HG03520 (cell line): Measurements from ENCODE around the gene MRPL49.
"Not testable (repeated sequence)": the region's sequence is repeated elsewhere in the genome, so short reads cannot be mapped to it uniquely, and the experiment has no call there.

Experiments used
- ATAC-seq: cut with Tn5 transposase; IDR thresholded peaks from one replicate; pipeline ENCODE4 v1.9.1; 2021; ENCODE audit warnings: mild to moderate bottlenecking, moderate library complexity; ENCODE audit not compliant: unreplicated experiment

MRPL49 gene

DNA sequence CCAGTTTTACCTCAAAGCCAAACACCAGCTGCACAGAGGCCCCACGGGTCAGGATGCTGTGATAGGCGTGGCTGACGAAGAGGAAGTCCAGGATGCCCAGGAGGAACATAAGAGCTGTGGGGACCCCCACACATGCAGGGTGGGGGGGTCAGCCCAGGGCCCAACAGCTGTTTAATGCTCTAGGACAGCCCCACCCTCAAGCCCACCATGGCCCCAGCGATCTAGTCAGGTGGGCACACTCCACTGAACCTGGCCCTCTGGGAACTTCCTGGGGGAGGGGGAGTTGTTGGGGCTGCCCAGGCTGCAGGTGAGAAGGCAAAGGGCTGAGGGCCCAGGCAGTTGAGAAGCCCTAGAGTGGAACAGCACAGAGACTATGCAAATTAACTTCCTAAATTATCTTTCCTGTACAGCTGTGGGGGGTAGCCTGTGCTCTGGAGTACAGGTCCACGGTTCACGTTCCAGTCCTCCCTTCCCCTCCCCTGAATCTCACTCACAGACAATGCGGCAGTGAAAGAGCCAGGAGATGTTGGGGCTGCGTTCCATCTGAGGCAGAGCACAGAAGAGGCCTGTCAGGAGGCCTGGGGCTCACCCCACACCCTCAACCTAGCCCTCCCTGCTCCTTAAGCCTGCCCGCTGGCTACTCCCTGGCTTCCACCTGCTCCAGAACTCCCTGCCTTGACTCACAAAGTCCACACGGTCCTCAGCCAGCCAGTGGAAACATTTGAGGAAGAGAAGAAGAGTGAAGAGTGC lies 10.3 kb downstream of the MRPL49 start:
- no peak for ATAC-seq

DNA sequence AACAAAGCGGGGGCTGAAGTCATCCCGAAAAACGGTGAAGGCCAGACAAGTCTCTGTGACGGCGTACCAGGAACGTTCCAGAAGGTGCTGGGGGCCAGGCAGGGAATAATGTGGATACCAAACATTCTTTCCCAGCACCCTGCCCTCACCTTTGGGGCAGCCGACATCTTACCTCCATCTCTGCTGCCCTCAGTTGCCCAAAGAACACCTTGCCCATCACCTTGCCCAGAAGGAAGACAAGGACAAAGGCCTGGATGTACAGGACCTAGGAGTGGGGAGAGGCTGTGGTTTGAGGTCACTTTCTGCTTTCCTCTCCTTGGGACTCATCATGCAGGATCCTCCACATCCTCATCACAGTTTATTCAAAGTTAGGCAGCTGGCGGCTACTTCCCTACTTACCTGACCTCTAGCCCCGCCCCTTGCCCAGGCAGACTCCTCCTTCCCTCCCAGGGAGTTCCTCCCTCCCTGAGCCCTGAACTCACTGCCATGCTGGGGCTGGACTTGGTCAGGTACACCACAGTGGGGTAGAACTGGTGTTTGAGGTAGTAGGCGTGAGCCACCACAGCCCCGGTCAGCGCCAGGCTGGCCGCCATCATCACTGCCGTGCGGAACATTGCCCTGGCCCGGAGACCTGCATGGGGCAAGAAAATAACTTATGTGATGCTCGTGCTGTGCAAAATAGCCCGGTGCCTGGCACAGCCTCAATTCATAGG lies 11.0 kb downstream of the MRPL49 start:
- no peak for ATAC-seq

DNA sequence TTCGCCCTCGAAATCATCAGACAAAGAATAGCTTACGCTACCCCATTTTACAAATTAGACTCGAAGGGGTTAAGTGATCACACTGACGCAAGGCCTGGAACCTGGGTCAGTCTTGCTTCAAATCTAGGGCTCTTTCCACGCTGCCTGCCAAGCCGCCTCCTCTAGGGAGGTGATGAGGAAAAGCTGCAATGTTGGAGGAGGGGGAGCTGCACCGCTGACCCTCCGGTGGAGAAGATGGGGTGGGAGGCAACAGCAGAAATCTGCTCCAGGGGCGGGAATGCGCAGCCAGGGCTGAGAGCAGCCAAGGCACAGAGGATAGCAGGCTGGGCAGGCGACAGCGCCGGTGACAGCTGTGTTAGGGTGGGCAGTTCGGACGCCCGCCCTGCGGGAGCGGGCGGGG lies 11.6 kb downstream of the MRPL49 start:
- no peak for ATAC-seq

DNA sequence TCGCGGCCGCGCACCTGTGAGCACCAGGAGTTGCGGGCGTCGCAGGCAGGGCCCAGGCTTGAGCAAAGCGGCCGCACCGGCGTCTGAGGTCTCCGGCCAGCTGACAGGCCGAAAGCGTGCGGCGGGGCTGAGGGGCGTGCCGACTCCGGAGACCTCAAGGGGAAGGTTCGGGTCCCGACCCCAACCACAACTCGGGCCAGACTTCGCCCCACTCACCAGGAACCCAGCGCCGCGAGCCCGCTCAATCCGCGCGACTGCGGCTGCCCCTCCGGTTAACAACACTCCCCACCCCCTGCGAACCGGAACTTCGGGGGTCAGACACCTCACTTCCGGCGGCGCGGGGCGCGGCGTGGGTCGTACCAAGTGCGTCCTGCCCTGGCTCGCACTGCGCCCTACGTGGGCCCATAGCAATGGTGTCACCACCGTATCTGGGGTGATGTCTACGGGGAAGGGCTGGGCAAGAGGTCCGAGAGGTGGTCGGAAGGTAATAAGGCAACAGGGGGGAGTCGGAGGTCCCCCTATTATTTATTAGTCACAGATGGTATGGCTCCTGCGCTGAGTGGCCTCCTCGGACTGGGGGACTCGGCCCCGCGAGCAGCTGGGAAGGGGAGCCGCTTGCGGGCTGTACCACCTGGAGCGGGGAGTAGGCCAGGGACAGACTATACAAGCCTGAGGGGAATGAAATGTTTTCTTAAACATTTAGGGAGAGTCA lies 12.3 kb downstream of the MRPL49 start, which contains the start of gene SYVN1:
TSS of gene SYVN1 (minus strand) at position 280 of the 712 bp plus-strand sequence. CDS start 918 bp downstream, outside the sequence.
- peak; percentile 59 for ATAC-seq

DNA sequence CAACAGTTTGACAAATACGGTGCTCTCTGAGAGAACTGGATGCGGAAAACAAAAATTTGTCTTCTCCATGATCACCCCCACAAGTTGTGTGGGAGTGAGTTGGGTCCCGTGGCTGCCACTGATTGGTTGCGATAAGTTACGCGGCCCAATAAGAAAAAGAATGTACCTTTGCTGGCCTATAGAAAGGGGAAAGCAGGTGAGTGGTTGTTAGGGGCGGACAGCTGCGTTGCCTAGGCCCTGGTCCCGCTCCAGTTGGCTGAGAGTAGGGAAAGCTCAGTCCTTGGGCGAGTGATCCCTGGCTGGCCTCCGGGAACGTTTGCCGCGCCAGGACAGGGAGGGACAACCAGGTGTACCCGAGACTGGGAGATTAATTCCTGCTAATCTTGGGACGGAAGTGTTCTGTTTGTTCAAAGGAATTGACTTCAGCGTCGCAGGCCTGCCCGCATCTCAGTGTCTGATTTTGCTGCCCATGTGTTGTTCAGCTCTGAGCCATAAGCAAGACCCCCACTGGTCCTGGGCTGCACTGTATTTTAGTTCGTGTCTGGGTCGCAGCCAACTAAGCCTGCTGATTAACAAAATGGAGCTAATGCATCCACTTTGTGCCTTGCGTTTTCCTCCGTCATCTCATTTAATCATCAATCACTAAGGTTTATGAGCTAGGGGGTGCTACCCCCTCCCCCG lies 13.0 kb downstream of the MRPL49 start:
- ATAC-seq, result peak; percentile 47

DNA sequence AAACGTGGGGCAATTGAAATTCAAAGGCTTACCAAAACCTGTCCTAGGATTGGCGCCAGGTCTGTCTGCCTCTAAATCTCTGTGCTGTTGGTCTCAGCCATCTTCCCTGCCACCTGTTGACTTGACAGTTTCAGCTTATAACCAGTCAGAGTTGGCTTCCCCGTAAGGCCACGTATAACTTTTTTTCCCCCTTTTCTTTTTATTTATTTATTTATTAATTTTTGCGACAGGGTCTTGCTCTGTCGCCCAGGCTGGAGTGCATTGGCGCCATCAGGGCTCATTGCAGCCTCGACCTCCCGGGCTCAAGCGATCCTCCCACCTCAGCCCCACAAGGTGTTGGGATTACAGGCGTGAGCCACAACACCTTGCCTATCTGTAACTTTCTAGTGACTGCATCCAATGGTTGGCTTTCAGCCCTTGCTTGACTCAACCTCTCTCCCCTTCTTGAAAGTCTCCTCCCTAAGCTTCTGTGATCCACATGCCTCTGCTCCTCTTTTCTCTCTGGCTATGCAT lies 13.6 kb downstream of the MRPL49 start:
- no peak for ATAC-seq

DNA sequence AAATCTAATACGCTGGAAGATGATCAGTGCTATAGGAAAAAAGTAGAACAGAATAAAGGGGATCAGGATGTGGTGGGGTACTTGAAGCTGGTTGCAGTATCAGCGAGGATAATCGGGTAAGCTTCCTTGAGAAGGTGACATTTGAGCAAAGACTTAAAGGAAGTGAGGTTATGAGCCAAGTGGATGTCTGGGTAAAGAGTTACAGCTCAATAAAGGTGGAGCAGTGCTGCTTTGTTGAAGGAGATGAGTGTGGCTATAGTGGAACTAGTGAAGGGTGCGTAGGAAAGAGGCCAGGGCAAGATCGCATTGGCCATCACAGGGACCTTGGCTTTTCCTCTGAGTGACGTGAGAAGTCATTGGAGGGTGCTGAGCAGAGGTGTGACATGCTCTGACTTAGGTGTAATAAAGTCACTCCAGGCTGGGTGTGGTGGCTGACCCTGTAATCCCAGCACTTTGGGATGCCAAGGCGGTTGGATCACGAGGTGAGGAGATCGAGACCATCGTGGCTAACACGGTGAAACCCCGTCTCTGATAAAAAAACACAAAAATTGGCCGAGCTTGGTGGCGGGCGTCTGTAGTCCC lies 14.5 kb downstream of the MRPL49 start:
- ATAC-seq, result no peak

DNA sequence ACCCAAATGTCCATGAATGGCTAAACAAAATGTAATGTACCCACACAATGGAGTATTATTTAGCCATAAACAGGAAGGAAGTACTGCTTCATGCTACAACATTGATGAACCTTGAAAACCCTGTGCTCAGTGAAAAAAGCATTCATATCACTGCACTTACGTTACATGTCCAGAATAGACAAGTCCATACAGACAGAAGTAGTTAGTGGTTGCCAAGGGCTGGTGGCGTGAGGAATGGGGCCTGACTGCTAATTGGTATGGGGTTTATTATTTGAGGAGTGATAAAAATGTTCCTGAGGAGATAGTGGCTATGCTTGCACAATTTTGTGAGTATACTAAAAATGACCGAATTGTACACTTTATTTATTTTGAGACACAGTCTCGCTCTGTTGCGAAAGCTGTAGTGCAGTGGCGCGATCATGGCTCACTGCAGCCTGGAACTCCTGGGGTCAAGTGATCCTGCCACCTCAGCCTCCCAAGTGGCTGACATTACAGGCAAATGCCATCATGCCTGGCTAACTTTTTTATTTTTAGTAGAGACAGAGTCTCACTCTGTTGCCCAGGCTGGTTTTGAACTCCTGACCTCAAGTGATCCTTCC lies 19.9 kb downstream of the MRPL49 start:
- no peak for ATAC-seq

DNA sequence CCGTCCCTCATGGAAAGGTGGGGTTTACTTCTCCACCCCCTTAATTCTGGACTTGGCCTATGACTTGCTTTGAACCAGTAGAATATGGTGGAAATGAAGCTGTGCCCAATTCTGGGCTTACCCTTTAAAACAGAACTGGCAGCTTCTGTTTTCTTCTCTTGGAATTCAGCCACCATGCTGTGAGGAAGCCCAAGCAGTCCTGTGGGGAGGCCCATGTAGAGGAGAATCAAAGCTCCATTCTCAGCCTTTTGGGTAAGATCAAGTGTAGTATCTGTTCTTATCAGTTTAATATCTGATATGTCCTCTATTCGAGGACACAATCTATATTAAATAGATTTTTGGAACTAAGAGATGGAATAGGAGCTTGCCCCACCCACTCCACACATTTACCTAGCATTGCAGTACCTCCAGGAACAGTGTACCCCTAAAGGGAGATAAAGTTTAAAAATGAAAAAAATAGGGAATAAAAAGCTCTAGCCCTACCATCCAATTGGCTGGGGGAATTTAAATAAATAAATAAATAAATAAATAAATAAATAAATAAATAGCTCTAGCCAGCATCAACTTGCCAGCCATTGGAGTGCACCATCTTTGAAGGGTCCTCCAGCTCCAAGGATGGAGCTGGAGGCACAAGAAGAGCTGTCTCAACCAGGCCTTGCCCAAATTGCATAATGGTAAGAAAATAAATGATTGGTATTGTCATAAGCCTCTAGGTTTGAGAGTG lies 25.4 kb downstream of the MRPL49 start:
- no peak for ATAC-seq

DNA sequence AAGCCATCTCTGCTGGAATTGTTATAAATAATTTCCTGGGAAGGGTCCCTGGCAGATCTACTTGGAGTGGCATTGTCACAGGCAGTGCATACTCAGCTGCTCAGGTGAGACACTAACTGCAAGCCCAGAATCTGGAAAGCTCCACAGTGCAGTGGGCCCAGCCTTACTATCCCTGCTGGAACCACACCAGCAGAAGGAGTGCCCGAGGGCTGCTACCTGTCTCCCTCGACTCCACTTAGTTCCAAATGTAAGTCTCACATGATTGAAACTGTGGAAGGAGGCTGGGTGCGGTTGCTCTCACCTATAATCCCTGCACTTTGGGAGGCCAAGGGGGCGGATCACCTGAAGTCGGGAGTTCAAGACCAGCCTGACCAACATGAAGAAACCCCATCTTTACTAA lies 26.5 kb downstream of the MRPL49 start:
- ATAC-seq, result no peak

DNA sequence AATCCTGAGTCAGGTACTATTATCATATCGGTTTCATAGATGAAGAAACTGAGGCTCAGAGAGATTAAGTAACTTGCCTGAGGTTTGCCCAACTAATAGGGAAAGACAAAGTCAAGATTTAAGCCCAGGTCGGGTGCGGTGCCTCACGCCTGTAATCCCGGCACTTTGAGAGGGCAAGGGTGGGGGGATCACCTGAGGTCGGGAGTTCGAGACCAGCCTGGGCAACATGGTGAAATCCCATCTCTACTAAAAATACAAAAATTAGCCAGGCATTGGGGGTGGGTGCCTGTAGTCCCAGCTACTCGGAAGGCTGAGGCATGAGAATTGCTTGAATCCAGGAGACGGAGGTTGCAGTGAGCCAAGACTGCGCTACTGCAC lies 28.0 kb downstream of the MRPL49 start:
- ATAC-seq, result not testable (repeated sequence)

DNA sequence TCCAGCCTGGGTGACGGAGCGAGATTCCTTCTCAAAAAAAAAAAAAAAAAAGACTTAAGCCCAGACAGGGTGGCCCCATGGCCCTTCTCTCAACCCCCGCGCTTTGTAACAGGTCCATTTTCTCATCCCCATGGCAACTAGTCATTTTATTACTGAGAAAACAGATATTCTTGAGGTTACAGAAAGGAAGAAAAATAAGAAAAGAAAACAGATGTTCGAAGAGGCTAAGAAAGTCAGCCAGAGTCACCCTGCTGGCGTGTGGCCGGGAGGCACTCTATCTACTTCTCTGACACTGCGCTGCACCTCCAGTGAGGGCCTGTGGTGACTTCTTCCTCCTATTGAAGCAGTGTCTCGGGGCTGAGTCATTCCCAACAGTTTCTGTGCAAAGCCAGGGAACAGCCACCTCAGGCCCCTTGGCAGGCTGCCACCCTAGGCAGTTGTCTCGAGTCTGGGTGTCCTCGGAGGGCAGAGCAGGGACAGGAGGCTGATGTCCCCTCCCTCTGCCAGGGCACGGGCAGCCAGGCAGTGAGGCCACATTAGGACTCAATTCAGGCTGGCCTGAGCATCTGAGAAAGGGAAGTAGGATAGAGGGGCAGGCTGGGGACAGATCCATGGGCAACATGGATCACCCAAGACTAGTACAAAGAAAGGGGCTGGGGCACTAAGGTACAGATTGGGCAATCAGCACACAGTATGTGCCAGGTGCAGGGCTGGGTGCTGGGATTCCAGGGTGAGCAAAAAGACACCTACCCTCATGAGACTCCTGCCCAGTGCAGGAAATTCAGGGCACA lies 28.6 kb downstream of the MRPL49 start:
- no peak for ATAC-seq

DNA sequence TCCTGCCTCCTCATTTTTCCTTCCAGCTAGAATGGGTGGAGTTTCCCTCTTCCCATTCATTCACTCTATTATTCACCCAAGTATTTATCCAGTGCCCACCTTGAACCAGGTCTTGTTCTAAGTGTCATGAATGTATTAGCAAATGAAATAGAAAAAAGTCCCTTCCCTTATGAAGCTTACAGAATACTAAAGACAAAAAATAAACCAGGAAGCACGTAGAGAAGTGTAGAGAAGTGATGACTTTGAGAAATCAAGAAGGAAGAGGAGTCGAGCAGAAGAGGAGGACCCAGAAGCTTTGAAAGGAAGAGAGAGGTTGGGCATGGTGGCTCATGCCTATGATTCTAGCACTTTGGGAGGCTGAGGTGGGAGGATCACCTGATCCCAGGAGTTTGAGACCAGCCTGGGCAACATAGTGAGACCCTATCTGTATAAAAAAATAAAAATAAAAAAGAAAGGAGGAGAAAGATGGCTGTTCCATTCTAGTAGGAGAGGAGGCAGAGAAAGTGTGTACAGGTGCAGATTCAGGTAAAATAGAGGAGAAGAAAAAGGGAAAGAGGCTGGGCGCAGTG lies 29.3 kb downstream of the MRPL49 start:
- ATAC-seq, result no peak

DNA sequence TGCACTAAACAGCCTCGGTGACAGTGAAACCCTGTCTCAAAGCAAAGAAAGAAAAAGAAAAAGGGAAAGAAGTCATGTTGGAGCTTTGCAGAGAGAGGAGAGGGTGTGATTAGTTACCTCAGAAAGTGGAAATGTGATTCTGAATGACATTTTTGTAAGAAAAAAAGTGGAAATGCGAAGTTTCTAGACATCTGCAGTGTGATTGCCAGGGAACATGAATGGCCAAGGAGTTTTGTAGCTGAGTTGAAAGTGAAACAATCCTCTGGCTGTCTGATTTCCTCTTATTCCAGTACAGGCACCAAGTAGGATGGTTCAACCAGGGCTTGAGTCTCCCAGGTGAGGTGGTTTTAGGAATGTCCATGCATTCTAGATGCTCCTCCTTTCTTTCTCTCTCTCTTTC lies 30.0 kb downstream of the MRPL49 start:
- no peak for ATAC-seq

DNA sequence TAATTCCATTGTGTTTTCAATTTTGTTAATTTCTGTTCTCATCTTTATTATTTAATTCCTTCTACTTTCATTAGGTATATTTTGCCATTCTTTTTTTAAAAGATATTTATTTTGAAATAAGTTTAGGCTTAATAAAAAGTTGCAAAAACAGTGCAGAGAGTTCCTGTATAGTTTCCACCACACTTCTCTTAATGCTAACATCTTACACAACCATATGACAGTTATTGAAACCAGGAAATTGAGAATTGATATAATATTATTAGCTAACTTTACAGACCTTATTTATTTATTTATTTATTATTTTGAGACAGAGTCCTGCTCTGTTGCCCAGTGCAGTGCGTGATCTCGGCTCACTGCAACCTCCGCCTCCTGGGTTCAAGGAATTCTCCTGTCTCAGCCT lies 34.1 kb downstream of the MRPL49 start:
- ATAC-seq, result no peak

DNA sequence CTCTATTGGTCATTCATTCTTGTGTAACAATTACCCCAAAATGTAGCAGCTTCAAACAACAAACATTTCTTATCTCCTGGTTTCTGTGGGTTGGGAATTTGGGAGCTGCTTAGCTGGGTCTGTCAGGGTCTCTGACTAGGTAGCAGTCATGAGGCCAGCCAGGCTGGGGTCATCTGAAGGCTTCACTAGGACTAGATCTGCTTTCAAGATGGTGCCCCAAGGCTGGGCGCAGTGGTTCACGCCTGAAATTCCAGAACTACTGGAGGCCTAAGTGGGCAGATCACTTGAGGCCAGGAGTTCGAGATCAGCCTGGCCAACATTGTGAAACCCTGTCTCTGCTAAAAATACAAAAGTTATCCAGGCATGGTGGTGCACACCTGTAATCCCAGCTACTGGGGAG lies 34.8 kb downstream of the MRPL49 start:
- ATAC-seq, result no peak

DNA sequence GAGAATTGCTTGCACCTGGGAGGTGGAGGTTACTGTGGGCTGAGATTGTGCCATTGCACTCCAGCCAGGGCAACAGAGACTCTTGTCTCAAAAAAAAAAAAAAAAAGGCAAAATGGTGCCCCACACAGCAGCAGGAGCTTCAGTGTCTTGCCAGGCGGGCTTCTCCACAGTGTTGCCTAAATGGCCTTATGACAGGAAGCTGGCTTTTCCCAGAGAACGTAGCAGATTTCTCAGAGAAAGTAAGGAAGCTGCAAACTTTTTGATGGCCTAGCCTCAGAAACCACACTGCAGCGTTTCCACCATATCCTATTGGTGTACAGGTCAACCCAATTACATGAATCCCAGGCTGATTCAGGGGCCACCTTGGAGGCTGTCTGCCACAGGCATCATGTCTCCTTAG lies 35.2 kb downstream of the MRPL49 start:
- ATAC-seq, result no peak

DNA sequence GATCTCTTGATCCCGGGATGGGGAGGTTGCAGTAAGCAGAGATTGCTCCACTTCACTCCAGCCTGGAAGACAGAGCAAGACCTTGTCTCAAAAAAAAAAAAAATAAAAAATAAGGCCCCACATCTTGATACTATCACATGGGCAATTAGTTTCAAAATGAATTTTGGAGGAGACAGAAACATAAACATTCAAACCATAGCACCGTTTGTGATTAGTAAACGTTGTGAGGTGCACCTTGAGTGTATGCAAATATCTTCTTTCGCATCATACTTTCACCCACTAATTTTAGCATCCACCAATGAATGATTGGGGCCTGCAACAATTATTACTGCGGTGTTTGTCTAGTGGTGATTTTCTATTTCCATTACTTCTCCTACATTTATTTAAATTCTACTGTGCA lies 36.9 kb downstream of the MRPL49 start:
- no peak for ATAC-seq

DNA sequence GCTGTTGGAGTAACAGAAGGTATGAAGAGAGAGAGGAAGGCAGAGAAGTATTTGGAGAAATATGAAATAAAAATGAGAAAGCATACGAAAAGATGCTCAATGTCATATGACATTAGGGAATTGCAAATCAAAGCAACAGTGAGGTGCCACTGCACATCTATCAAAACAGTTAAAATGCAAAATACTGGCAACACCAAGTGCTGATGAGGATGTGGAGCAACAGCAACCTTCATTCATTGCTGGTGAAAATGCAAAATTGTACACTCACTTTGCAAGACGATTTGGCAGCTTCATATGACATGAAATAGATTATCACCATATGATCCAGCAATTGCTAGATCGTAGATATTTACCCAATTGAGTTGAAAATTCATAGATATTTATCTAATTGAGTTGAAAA lies 38.5 kb downstream of the MRPL49 start:
- no peak for ATAC-seq
